GM18511 (cell line): ENCODE results near the gene USP20.
"Not testable (repeated sequence)": the region's sequence is repeated elsewhere in the genome, so short reads cannot be mapped to it uniquely, and the experiment has no call there.

Source experiments
- ATAC-seq: cut with Tn5 transposase; IDR thresholded peaks from one replicate; pipeline ENCODE4 v1.9.1; 2021; ENCODE audit warnings: mild to moderate bottlenecking, moderate library complexity; ENCODE audit not compliant: unreplicated experiment

The USP20 gene

DNA sequence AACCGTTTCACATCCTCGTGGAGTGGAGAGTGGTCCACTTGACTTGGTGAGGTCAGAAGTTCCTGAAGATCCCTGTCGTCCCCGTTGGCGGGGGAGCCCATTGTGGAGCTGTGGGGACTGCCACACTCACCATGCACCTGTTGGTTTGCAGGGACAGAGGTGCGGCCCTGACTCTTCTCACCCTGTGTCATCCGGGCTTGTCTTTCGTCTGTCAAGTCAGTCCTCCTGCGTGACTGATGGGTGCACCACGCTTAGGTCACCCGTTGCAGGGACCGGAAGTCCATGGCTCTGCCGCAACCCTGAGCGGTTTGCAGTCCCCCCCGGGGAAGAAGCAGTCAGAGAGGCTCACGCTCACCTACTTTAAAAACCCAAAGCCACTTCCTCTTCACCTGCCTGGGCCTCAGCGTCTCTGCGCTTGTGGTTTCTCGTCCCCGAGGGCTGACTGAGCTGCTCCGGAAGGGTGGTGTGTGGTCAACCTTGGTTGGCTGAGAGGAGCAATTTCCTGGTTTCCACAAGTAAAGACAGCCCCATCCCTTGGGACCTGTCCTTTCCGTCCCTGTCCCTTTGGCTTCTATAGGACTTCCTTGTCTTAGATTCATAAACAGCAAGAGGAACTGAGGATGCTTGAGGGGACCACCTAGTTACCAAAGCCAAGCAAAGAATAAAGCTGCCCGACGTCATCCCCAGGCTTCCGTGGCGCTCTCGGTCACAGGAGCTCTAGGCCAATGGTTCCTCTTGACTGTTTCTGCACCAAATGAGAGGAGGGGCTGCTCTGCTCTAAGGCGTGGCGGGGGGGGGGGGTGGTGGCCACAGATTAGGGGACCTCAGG is 53.2 kb downstream of the USP20 start:
- peak; percentile 69 for ATAC-seq

GRCh38 chr9:129889122-129889940 is 54.1 kb downstream of the USP20 start:
- no peak for ATAC-seq

- ATAC-seq, result no peak
Measured at GRCh38 chr9:129889941-129890717, 54.9 kb downstream of the USP20 start.

GRCh38 chr9:129890718-129891299 is 55.6 kb downstream of the USP20 start:
- not testable (repeated sequence) for ATAC-seq

DNA sequence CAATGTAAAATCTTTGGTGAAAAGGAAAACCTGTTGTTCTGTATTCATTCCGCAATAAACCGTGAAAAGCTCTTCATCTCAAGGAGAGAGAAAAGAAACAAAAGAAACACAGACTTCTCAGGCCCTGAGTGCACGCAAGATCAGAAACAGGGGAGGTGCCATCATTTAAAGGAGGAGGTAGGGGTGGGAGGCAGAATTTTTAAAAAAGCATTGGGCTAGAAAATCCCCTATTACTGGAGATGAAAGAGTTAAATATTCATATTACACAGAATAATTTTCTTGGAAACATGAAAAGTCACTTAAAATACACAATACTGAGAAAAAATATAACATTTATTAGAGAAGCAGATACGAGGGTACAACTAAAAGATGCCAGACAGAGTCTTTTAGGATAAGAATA is 56.3 kb downstream of the USP20 start:
- ATAC-seq, result no peak

DNA sequence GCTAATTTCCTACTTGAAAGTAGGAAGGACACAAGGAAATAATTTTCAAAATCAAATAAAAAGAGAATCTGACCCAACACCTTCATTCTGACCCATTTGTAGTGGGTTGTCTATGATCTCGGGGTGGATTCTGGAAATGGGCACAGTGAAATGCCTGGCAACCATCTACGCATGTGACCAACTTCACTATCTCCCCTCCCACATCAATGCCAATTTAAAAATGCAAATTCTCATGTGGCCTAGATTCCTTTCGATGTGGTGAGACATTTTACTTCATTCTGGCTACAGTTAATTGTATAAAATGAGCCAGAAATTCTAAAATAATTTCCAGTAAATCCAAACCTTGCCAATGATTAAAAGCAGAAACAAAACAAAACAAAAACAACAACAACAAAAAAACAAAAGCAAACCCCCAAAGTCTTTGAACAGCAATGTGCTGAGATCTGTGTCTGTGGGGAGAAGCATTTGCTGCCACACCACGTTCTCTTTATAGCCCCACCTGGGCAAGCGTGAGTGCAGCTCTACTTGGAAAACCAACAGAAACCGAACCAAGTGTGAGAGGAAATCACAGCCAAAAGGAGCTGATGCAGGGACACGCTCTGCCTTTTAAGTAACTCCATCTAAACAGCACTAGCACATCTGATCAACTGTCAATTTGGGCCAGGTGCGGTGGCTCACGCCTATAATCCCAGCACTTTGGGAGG is 59.0 kb downstream of the USP20 start:
- ATAC-seq, result no peak

DNA sequence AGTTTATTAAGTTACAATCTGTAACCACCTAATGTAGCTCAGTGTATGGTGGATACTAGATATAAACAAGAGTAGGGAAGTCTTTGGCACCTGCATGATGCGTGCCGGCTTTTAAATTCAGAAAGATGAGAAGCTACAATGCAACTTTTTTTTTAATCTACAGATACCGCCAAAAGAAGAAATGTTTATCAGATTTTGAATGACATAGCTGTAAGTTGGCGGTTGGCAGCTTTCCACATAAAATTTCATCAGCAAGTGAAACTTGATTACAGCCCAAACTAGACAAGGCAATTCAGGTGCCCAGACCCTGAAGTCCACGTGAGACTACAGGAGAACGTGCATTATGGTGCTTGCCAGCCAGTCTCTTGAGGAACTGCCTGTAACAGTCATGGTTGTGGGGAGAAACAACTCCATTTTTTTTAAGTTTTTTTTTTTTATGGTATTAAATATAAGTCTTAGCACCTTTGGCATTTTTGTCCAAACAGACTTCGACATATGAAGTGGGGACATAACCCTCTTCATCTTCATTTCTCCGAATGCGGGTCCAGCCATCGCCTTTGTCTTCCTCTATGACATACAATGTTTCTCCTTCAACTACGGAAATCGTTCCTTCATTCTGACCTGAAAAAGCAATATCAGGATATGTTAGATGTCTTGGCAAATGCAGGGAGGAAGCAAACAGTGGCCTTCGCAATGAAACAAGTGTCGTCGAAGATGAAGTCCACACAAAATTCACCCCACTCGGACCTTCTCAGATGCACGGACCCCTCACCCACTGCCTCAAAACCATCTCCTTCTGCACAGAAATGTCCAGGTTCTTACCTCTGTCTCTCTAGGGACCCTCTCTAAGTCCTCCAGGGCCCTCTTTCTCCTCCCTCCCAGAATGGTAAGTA is 60.4 kb downstream of the USP20 start:
- ATAC-seq, result no peak

GRCh38 chr9:129897263-129897662 is 62.0 kb downstream of the USP20 start:
- no peak for ATAC-seq

DNA sequence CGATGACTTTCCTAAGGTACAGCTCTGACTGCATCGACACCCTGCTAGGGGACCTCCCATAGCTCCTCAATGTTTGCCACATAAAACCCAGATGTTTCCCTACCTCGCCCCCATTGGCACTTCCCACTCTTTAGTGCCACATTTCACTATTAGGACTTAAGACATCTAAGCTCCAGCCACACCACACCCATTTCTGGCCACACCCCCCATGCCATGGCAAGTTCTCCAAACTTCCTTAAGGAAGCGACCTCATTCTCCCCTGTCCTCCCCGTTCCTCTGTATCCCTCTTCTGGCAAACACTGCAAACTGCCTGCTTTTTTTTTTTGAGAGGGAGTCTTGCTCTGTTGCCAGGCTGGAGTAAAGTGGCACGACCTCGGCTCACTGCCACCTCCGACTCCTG is 62.9 kb downstream of the USP20 start:
- no peak for ATAC-seq

GRCh38 chr9:129899620-129900019 is 64.4 kb downstream of the USP20 start:
- ATAC-seq, result no peak

GRCh38 chr9:129900263-129901027 is 65.2 kb downstream of the USP20 start:
- peak; percentile 94 for ATAC-seq

GRCh38 chr9:129901993-129902739 is 66.9 kb downstream of the USP20 start:
- no peak for ATAC-seq

- no peak for ATAC-seq
Measured at GRCh38 chr9:129902740-129903134, 67.5 kb downstream of the USP20 start.

- ATAC-seq, result no peak
Measured at GRCh38 chr9:129904734-129905133, 69.5 kb downstream of the USP20 start.

DNA sequence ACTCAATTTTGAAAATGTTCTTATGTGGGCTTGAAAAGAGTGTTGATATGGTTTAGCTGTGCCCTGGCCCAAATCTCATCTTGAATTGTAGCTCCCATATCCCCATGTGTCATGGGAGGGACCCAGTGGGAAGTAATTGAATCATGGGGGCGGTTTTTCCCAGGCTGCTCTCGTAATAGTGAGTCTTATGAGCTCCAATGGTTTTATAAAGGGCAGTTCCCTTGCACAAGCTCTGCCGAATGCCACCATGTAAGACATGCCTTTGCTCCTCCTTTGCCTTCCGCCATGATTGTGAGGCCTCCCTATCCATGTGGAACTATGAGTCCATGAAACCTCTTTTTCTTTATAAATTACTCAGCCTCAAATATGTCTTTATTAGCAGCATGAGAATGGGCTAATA is 71.0 kb downstream of the USP20 start:
- no peak for ATAC-seq

DNA sequence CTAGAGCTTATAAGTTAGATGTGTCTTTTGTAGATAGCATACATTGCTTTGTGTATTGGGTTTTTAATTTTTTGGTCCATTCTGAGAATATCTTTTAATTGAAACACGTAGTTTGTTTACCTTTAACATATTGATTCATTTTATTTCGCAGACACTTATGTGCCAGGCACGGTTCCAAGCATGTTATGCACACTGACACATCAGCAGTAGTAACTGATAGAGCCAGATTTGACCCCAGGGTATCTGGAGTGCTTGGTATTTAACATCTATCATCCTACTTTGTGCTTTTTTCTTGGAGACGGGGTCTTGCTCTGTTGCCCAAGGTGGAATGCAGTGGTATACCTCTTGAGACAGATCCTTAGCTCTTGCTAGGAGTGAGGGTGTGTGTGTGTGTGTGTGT is 71.9 kb downstream of the USP20 start:
- no peak for ATAC-seq

- ATAC-seq, result no peak
Measured at GRCh38 chr9:129908906-129909305, 73.6 kb downstream of the USP20 start.

- no peak for ATAC-seq
Measured at GRCh38 chr9:129909851-129910250, 74.6 kb downstream of the USP20 start.
